Stimulated activated CD8-positive, alpha-beta memory T cell treated with anti-CD3 and anti-CD28 coated beads, Interleukin-4, amount 100 ng/mL, for 24 hours (primary cell): ENCODE data around the gene PLA2G2D.

Source experiments
- DNase-seq: peaks from one replicate; pipeline ENCODE4 v3.0.0-alpha.2; 2020; ENCODE audit warnings: low read depth

Gene PLA2G2D

GRCh38 chr1:20086800-20087199, 32.5 kb downstream of the PLA2G2D start:
- no peak for DNase-seq

GRCh38 chr1:20083178-20083944, 36.0 kb downstream of the PLA2G2D start:
- DNase-seq: no peak

DNA sequence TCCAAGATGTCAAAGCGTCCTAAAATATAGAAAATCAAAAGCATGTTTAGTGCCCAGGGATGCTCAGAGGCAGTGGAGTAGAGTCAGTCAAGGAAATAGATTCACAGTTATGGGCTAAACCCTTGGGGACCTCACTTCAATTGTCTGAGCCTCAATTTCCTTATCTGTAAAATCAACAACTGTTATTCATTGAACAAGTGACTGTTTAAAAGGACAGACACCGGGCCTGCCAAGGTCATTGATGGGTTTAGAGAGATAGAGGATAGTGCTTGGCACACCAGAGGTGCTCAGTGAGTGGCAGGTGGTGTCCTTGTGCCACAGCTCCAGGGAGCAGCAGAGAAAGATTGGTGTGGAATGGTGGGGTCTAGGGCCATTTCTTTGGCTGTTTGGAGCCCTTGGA, 36.6 kb downstream of the PLA2G2D start:
- no peak for DNase-seq

DNA sequence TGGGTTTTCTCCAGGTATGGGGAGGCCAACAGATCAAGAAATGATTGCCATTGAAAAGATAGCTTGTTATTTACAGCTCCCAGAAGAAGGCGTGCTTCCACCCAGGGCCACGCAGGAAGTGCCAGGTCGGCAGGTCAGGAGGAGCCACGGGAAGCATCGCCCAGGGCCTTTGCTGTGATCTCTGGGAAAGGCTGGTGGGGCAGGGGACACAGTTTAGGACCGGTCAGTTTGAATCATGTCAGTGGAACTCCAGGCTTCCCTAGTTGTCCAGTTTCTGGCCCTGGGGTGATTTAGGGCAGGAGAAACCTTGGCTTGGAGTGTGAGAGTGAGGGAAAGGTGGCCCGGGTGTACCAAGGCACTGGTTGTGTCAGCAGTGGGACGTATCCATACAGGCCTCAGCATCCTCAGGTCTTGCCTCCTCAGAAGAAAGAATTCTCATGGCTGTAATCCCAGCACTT, 38.0 kb downstream of the PLA2G2D start:
- no peak for DNase-seq

DNA sequence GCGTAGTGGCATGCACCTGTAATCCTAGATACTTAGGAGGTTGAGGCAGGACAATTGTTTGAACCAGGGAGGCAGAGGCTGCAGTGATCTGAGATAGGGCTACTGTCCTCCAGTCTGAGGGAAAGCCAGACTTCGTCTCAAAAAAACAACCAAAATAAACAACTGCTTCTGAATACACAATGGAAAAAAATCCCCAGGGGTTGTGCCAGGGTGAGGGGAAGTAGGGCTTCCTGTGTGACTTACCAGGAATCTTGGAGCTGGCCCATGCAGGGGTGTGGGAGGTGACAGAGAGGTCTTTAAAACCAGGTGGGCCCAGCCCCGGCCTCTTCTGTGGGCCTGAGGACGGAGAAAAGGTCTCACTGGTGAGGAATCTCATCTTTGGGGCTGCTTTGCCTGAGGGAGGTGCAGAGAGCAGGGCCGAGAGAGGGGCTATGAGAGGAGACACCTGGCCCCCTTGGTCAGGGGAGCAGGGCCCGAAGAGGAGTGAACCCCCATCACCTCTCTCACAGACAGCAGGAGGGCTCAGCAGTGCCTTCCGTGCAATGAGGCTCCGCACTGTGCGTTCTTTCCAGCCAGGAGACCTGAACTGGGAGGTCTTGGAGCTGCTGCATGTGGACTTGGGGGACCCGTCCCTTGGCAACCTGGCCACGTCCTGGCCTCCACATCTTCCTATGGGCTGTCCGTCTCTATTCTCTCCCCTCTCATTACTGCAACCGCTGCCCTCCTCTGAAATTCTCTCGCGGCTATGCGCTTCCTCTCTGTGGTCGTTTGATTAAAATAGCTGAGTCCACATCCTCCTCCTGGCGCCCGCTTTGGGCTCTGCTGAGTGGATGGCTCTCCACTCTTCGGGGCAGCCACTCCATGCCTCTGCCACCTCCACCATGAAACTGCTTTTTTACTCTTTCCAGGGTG, 38.6 kb downstream of the PLA2G2D start:
- DNase-seq: no peak

GRCh38 chr1:20079661-20080305, 39.6 kb downstream of the PLA2G2D start:
- DNase-seq: no peak

DNA sequence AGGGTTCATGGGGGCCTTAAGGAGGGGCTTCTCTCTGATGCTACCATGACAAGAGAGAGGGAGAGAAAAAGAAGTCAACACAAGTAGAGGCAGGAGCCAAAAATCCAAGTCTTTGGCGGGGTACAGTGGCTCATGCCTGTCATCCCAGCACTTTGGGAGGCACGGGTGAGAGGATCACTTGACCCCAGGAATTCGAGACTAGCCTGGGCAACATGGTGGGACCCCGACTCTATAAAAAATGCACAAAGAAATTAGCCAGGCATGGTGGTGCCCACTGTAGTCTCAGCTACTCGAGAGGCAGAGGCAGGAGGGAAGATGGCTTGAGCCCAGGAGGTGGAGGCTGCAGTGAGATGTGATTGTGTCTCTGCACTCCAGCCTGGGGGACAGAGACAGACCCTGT, 40.6 kb downstream of the PLA2G2D start:
- DNase-seq: no peak

- DNase-seq: no peak
Measured at GRCh38 chr1:20078171-20078651, 41.1 kb downstream of the PLA2G2D start.

DNA sequence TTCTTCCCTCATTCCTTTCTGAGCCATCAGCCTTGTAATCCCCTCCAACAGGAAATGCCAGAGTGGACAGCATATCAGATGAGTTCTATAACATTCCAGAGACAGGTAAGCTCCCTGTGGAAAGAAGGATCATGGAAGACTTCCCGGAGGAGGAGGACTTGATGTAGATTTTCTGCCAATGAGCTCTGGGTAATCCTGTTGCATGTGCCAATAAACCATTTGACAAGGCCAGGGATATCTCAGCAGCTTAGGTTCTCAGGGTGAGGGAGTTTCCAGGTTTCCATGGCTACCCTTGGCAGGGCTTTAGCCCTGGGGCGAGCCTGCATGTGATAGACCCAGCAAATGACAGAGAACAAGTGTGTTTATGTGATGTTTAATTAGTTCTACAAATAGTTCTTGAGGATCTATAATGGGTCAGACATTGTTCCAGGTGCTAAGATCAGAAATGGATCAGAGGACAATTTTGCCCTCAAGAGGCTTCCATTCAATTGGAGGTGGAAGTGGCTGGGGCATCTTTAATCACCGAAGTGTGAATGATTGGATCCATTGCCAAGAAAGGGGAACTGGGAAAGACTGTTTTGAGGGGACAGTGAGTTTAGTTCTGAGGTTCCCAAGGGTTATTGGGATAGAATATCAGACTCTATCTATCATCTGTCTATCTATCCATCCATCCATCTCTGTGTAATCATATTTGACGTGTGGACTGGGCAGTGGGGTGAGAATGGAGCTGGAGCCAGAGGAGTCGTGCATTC, 42.5 kb downstream of the PLA2G2D start:
- no peak for DNase-seq

- no peak for DNase-seq
Measured at GRCh38 chr1:20076223-20076622, 43.1 kb downstream of the PLA2G2D start.

GRCh38 chr1:20075345-20075744, 44.0 kb downstream of the PLA2G2D start:
- DNase-seq: no peak

GRCh38 chr1:20074725-20075171, 44.6 kb downstream of the PLA2G2D start:
- DNase-seq: no peak

GRCh38 chr1:20074055-20074724, 45.1 kb downstream of the PLA2G2D start:
- no peak for DNase-seq

GRCh38 chr1:20073256-20073655, 46.1 kb downstream of the PLA2G2D start:
- no peak for DNase-seq

GRCh38 chr1:20072771-20073170, 46.6 kb downstream of the PLA2G2D start:
- no peak for DNase-seq

DNA sequence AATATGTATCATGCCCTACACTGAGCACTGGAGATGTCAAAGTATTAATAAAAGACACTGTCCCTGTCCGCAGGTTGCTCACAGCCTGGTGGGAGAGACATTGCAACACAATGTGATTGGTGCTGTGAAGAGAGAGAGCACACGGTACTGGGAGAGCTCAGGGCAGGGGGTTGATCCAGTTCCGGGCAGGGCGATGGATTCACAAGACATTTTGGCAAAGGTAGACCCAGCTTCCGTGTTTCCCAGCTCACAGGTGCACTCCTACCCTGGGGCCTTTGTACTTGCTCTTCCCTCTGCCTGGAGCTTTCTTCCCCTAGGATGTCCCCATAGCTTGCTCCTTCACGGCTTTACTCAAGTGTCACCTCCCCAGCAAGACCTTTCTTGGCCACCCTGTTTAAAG, 47.9 kb downstream of the PLA2G2D start:
- no peak for DNase-seq

DNA sequence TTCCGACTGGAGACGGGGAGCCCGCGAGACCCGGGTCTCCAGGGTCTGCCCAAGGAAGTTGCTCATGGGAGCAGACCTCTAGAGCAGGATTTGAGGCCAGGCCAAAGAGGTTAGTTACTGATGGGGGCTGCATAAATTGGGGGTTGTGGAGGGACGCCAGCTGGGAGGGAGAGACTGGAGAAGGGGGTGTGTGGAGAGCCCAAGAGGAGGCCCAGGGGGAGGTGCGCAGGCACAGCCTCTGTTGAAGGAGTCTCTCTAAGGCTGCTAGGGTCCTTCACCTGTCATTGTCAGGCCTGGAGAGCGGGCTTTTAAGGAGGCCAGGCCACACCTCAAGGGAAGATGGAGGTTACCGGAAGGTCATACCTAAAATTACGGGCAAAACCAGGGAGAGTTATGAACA, 49.0 kb downstream of the PLA2G2D start:
- no peak for DNase-seq

GRCh38 chr1:20069874-20070273, 49.5 kb downstream of the PLA2G2D start, which contains the start of gene PLA2G5:
PLA2G5 (plus strand) TSS chr1:20070194; CDS start chr1:20084831, 14,637 bp downstream.
- DNase-seq: no peak

DNA sequence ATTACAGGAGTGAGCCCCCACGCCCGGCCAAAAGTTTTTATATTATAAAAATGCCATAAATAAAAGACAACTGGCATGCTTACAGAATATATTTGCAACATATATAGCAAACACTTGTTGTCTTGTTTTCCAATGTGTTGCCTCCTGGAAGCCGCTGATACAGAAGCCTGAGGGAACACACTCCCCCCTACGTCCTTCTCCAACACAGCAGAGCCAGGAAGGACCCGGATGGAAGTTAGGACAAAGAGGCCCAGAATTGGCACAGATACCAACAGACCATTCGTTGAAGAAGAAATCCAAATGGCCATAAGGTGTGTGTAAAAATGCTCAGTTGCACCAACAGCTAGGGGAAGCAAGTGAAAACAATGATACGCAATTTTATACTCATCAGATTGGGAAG, 50.6 kb downstream of the PLA2G2D start:
- no peak for DNase-seq

DNA sequence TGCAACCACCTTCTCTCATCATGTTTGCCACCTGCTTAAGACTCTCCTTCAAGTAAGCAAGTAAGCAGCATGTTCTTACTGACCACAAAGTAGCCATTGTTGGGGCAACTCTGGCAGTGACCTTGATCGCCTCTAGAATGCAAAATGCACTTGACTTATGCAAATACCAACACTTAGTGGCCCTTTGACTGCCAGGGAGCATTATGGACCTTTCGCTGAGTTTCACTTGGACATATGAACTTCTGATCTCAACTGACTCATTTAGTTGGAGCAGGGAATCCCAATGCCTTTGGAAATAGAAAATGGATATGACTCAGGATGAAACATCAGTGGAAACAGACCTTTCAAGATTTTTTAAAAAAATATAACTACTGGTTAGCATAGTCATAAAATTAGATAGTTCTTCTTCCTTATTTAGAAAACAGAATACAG, 55.5 kb downstream of the PLA2G2D start:
- DNase-seq: no peak
